A204.1 (cell line): ENCODE data around the gene COLEC12.

Experiments
- FAIRE-seq: peaks from 2 replicates; lab custom pipeline; 2012; peaks lifted over from hg19 to GRCh38; lab: Jason Lieb, UNC

The COLEC12 gene

GRCh38 chr18:435940-436339 is 64.6 kb downstream of the COLEC12 start:
- FAIRE-seq = no peak

- FAIRE-seq = no peak
Measured at GRCh38 chr18:434410-434809, 66.1 kb downstream of the COLEC12 start.

GRCh38 chr18:433960-434359 is 66.5 kb downstream of the COLEC12 start:
- no peak for FAIRE-seq

GRCh38 chr18:433298-433697 is 67.2 kb downstream of the COLEC12 start:
- no peak for FAIRE-seq

GRCh38 chr18:432791-433190 is 67.7 kb downstream of the COLEC12 start:
- no peak for FAIRE-seq

- no peak for FAIRE-seq
Measured at GRCh38 chr18:429030-429429, 71.5 kb downstream of the COLEC12 start.

GRCh38 chr18:427005-427404 is 73.5 kb downstream of the COLEC12 start:
- no peak for FAIRE-seq

- FAIRE-seq = no peak
Measured at GRCh38 chr18:425106-425745, 75.3 kb downstream of the COLEC12 start.

- FAIRE-seq = no peak
Measured at GRCh38 chr18:424668-425067, 75.8 kb downstream of the COLEC12 start.

GRCh38 chr18:424071-424661 is 76.3 kb downstream of the COLEC12 start:
- FAIRE-seq = no peak

GRCh38 chr18:422966-423365 is 77.5 kb downstream of the COLEC12 start:
- FAIRE-seq = no peak

GRCh38 chr18:421247-422155 is 79.0 kb downstream of the COLEC12 start:
- FAIRE-seq = no peak

GRCh38 chr18:420661-421246 is 79.7 kb downstream of the COLEC12 start:
- no peak for FAIRE-seq

- FAIRE-seq = no peak
Measured at GRCh38 chr18:419541-420175, 80.8 kb downstream of the COLEC12 start.

GRCh38 chr18:417495-417894 is 83.0 kb downstream of the COLEC12 start:
- FAIRE-seq = no peak

- no peak for FAIRE-seq
Measured at GRCh38 chr18:416930-417329, 83.6 kb downstream of the COLEC12 start.

- no peak for FAIRE-seq
Measured at GRCh38 chr18:415617-416612, 84.6 kb downstream of the COLEC12 start.

- FAIRE-seq = no peak
Measured at GRCh38 chr18:415047-415446, 85.5 kb downstream of the COLEC12 start.

GRCh38 chr18:413233-413632 is 87.3 kb downstream of the COLEC12 start:
- no peak for FAIRE-seq

- no peak for FAIRE-seq
Measured at GRCh38 chr18:410047-410455, 90.5 kb downstream of the COLEC12 start.

GRCh38 chr18:408367-408766 is 92.1 kb downstream of the COLEC12 start:
- FAIRE-seq = no peak
